PC-3 (cell line): ENCODE measurements around the gene STRN. TPM values are rescaled to one million over a fixed set of nuclear protein-coding genes. Genes with fewer than 3 reads are reported as not detected.

Experiments used
- ATAC-seq: fragments of 200-7000 bp; cut with Tn5 transposase; 2 replicates; pipeline ENCODE4 v1.9.1; 2020; ENCODE audit warnings: mild to moderate bottlenecking, moderate library complexity
- BruUV-seq: library from RNA; stranded (reverse); fragments of 400-500 nt; replicated peaks from 2 replicates; lab custom pipeline; 2021; lab: Mats Ljungman, UMichigan
- CTCF ChIA-PET: fragments of 300-600 bp; sonication (Branson Sonifier 250); formaldehyde crosslinking; loops from one replicate; lab custom pipeline; 2022; ENCODE audit warnings: antibody characterized with exemption; lab: Charles Lee
- POLR2A ChIA-PET: fragments of 300-600 bp; sonication (Branson Sonifier 250); formaldehyde crosslinking; loops from one replicate; lab custom pipeline; 2022; ENCODE audit warnings: antibody characterized with exemption; ENCODE audit not compliant: unreplicated experiment; lab: Charles Lee
- DNase-seq: peaks from one replicate; pipeline ENCODE4 v3.0.0-alpha.2; 2015
- H2AFZ ChIP-seq: fragments of 300-600 bp; sonication (generic); 2 replicates; pipeline ENCODE4 v1.6.0; 2016; ENCODE audit warnings: antibody characterized with exemption, low read length
- H3F3A ChIP-seq: fragments of 300-600 bp; sonication (generic); one replicate; pipeline ENCODE4 v1.6.0; 2017; ENCODE audit warnings: antibody characterized with exemption, low read length, control low read depth, mild to moderate bottlenecking; ENCODE audit not compliant: unreplicated experiment
- H3K27ac ChIP-seq: fragments of 300-600 bp; sonication (generic); 2 replicates; pipeline ENCODE4 v1.5.1; 2016; ENCODE audit warnings: mild to moderate bottlenecking, low read length
- H3K27me3 ChIP-seq: fragments of 300-600 bp; sonication (generic); 2 replicates; pipeline ENCODE4 v1.6.1; 2016; ENCODE audit warnings: low read length, mixed read lengths
- H3K36me3 ChIP-seq: fragments of 300-600 bp; sonication (generic); 2 replicates; pipeline ENCODE4 v1.6.1; 2016; ENCODE audit warnings: low read depth, mixed run types, low read length, mixed read lengths
- H3K4me1 ChIP-seq: fragments of 300-600 bp; sonication (generic); 2 replicates; pipeline ENCODE4 v1.5.1; 2016; ENCODE audit warnings: low read length; ENCODE audit not compliant: insufficient read depth
- H3K4me2 ChIP-seq: fragments of 300-600 bp; sonication (generic); 2 replicates; pipeline ENCODE4 v1.6.0; 2016; ENCODE audit warnings: low read length
- H3K4me3 ChIP-seq: fragments of 300-600 bp; sonication (generic); 2 replicates; pipeline ENCODE4 v1.5.1; 2016; ENCODE audit warnings: mild to moderate bottlenecking, low read length, mixed read lengths
- H3K79me2 ChIP-seq: fragments of 300-600 bp; sonication (generic); 2 replicates; pipeline ENCODE4 v1.6.1; 2017; ENCODE audit warnings: low read length, mixed read lengths
- H3K9ac ChIP-seq: fragments of 300-600 bp; sonication (generic); 2 replicates; pipeline ENCODE4 v1.6.0; 2016; ENCODE audit warnings: mild to moderate bottlenecking, low read length
- H3K9me2 ChIP-seq: fragments of 300-600 bp; sonication (generic); replicated peaks from 2 replicates; pipeline ENCODE4 v1.6.1; 2016; ENCODE audit warnings: mixed run types, low read length, mixed read lengths
- H3K9me3 ChIP-seq: fragments of 300-600 bp; sonication (generic); 2 replicates; pipeline ENCODE4 v1.6.1; 2016; ENCODE audit warnings: low read length, mixed read lengths
- H4K20me1 ChIP-seq: fragments of 300-600 bp; sonication (generic); 2 replicates; pipeline ENCODE4 v1.6.1; 2016; ENCODE audit warnings: low read length, mixed read lengths
- CTCF ChIP-seq: fragments of 300-600 bp; sonication (generic); conservative IDR thresholded peaks from 2 replicates; pipeline ENCODE4 v1.5.1; 2017; ENCODE audit warnings: antibody characterized with exemption, low read depth, mild to moderate bottlenecking, low read length
- EZH2 ChIP-seq: fragments of 300-600 bp; sonication (generic); IDR thresholded peaks from one replicate; pipeline ENCODE4 v1.6.1; 2017; ENCODE audit warnings: antibody characterized with exemption, mild to moderate bottlenecking, low read length; ENCODE audit not compliant: unreplicated experiment
- EZH2phosphoT487 ChIP-seq: fragments of 300-600 bp; sonication (generic); IDR thresholded peaks from 2 replicates; pipeline ENCODE4 v1.6.1; 2018; ENCODE audit warnings: mild to moderate bottlenecking, antibody characterized with exemption, low read length, borderline replicate concordance
- intact Hi-C: fragments of 100-400 bp; cut with micrococcal nuclease; formaldehyde crosslinking; loops from 2 replicates; pipeline ENCODE4 v1.9.0; 2023
- total RNA-seq: library from RNA; depleted of rRNA; stranded (reverse); fragments of >200 nt; gene quantifications from 2 replicates; pipeline ENCODE4 v1.2.3, GENCODE V29; 2014

The STRN gene
- total RNA-seq, 1 experiment from 2014 or later, result 12.9 TPM

DNA sequence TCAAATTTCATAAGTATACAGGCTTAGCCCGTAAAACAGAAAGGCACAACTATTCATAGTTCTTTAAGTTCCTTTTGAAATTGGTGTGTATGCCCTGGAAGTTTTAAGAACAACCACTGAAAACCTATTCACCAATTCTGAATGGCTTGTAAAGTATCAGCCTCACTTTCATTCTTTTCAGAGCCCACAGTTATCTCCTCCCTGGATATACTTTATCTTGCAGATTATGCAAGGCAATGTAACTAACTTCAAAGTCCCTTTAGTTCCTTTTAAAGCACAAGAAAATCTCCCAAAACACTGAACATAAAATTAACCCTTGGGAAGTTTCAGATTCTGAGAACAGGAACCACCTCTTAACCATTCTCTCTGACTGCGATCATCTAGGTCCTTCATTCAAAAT lies 1.1 kb downstream of the STRN start:
- H2AFZ ChIP-seq, result peak overlapping the region; percentile 84
- DNase-seq, result no peak

DNA sequence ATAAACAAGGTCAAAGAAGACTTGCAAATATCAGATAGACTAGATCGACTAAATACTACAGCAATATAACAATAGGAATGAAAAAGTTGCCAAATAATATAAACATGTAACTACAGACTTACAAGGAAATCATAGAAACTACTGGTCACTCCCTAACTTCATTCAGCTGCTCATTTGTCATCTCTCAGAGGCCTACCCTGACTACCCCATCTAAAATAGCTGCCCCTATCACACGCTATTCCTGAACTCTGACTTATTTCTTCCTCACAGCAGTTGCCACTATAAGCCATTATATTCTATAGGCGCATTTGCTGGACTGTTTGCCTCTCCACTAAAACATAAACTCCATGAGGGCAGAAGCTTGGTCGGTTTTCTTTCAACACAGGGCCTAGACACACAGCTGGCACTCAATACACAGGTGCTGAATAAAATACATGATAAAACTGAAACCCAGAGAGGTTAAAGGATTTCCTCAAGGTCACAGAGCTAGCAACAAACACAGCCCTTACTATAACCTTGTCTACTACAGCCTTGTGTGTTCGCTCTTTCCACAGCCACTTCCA lies 1.8 kb downstream of the STRN start:
- intact Hi-C loops, result no loop called here
- no peak for DNase-seq
- H3K79me2 ChIP-seq, result peaks cover 63% of the 10 kb centered on the region

More for the DNA sequence above, 1.1 kb downstream of the STRN start:
- no peaks in the 10 kb centered on the region for H3K36me3 ChIP-seq
- TF ChIP-seq CTCF (no peak), EZH2 (no peak), EZH2phosphoT487 (no peak)
- no peak overlapping the region for H3K27ac ChIP-seq
- intact Hi-C loops, result no loop called here
- H3K27me3 ChIP-seq, result no peaks in the 10 kb centered on the region
- peak overlapping the region; percentile 95 for H3K4me2 ChIP-seq
- H4K20me1 ChIP-seq, result no peaks in the 10 kb centered on the region; the same call in 1 of the 2 replicates
- H3K4me1 ChIP-seq, result peaks cover 37% of the 10 kb centered on the region
- H3K4me3 ChIP-seq, result peak overlapping the region; percentile 98
- no peaks in the 10 kb centered on the region for H3K9me3 ChIP-seq
- no TSS peak for BruUV-seq
- ATAC-seq, result no peak
- CTCF ChIA-PET, result no interaction called here
- no peaks in the 10 kb centered on the region for H3F3A ChIP-seq
- peak overlapping the region; percentile 83; the same call in 1 of the 2 replicates for H3K9ac ChIP-seq
- peaks cover 56% of the 10 kb centered on the region for H3K79me2 ChIP-seq
- no peaks in the 10 kb centered on the region for H3K9me2 ChIP-seq
- POLR2A ChIA-PET, result no interaction called here

More for the DNA sequence above, 1.8 kb downstream of the STRN start:
- no peak for ATAC-seq
- peaks cover 37% of the 10 kb centered on the region for H3K4me1 ChIP-seq
- H3K27me3 ChIP-seq, result no peaks in the 10 kb centered on the region
- ChIA-PET POLR2A (no interaction called here), CTCF (no interaction called here)
- H3K36me3 ChIP-seq, result no peaks in the 10 kb centered on the region
- peak overlapping the region; percentile 98 for H3K4me3 ChIP-seq
- H2AFZ ChIP-seq, result no peak overlapping the region
- H3F3A ChIP-seq, result no peaks in the 10 kb centered on the region
- no peak overlapping the region for H3K9ac ChIP-seq
- no peaks in the 10 kb centered on the region; the same call in 1 of the 2 replicates for H4K20me1 ChIP-seq
- H3K4me2 ChIP-seq, result peak overlapping the region; percentile 95
- H3K9me2 ChIP-seq, result no peaks in the 10 kb centered on the region
- H3K27ac ChIP-seq, result no peak overlapping the region
- H3K9me3 ChIP-seq, result no peaks in the 10 kb centered on the region
- no TSS peak for BruUV-seq
- TF ChIP-seq CTCF (no peak), EZH2phosphoT487 (no peak), EZH2 (no peak)
